ENCODE results near the gene PIK3CD. TPM values are rescaled to one million over a fixed set of nuclear protein-coding genes. Genes with fewer than 3 reads are reported as not detected.

PIK3CD gene
- total RNA-seq, 1 experiment from 2014 or later: 23.1 TPM

- no peak for TF ChIP-seq RELA (CRISPR knock-in tag; IDR thresholded peaks at IDR 0.05; ENCODE audit: borderline replicate concordance)
- TF ChIP-seq, protein P1, sequence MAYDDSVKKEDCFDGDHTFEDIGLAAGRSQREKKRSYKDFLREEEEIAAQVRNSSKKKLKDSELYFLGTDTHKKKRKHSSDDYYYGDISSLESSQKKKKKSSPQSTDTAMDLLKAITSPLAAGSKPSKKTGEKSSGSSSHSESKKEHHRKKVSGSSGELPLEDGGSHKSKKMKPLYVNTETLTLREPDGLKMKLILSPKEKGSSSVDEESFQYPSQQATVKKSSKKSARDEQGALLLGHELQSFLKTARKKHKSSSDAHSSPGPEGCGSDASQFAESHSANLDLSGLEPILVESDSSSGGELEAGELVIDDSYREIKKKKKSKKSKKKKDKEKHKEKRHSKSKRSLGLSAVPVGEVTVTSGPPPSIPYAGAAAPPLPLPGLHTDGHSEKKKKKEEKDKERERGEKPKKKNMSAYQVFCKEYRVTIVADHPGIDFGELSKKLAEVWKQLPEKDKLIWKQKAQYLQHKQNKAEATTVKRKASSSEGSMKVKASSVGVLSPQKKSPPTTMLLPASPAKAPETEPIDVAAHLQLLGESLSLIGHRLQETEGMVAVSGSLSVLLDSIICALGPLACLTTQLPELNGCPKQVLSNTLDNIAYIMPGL (CRISPR knock-in tag; IDR thresholded peaks at IDR 0.05): no peak
Observed at GRCh38 chr1:9606948-9607347, 44.6 kb upstream of the PIK3CD start (continued).

DNA sequence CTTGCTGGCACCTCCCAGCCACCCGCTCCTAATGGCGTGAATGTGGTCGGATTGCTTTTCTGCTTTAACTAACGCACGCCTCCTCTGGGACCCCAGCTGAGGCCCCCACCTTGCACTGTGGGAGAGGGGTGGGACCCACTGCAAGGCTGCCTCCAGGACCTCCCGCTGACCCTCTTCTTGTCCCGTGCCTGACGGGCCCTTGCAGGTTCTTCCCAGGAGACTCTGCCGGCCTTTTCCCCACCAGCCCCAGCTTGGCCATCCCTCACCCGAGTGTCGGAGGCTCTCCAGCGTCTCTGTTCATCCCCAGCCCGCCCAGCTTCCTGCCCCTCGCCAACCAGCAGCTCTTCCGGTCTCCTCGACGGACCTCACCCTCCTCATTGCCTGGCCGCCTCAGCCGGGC, 44.2 kb upstream of the PIK3CD start:
- no peaks in the 10 kb centered on the region for H3K27me3 Mint-ChIP-seq (ENCODE audit: low read depth)
- TF ChIP-seq RORB (CRISPR knock-in tag; IDR thresholded peaks at IDR 0.05) (no peak), NR3C1 (CRISPR knock-in tag; conservative IDR thresholded peaks at IDR 0.05; ENCODE audit: low read depth) (no peak), TEAD4 (CRISPR knock-in tag; IDR thresholded peaks at IDR 0.05) (no peak), ATF3 (CRISPR knock-in tag; conservative IDR thresholded peaks at IDR 0.05) (no peak), FOXK1 (CRISPR knock-in tag; IDR thresholded peaks at IDR 0.05) (no peak), SMAD4 (CRISPR knock-in tag; IDR thresholded peaks at IDR 0.05) (no peak), TEAD1 (CRISPR knock-in tag; IDR thresholded peaks at IDR 0.05) (no peak), JAZF1 (CRISPR knock-in tag; IDR thresholded peaks at IDR 0.05) (no peak)
- TF ChIP-seq, protein P2, sequence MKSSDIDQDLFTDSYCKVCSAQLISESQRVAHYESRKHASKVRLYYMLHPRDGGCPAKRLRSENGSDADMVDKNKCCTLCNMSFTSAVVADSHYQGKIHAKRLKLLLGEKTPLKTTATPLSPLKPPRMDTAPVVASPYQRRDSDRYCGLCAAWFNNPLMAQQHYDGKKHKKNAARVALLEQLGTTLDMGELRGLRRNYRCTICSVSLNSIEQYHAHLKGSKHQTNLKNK (CRISPR knock-in tag; IDR thresholded peaks at IDR 0.05): no peak
- H3K4me3 Mint-ChIP-seq: no peak overlapping the region
- H3K27ac Mint-ChIP-seq: no peak overlapping the region
- peaks cover 13% of the 10 kb centered on the region; the same call in 1 of the 2 replicates for H3K36me3 Mint-ChIP-seq
- H3K4me1 Mint-ChIP-seq: no peaks in the 10 kb centered on the region
- DNase-seq (ENCODE audit: low spot score) (no peak), ATAC-seq (no peak)
- POLR2A ChIA-PET: no interaction called here
- CTCF ChIA-PET: interaction anchor here (1.5 kb wide), 1 partner anchor 8 kb away, joined by 6 read pairs; no protein-coding TSS in a partner anchor
- H3K9me3 Mint-ChIP-seq: no peaks in the 10 kb centered on the region

- no peak overlapping the region for H3K27ac Mint-ChIP-seq
- TF ChIP-seq STAT6 (CRISPR knock-in tag; conservative IDR thresholded peaks at IDR 0.05; ENCODE audit: low read depth): no peak
- no peak for TF ChIP-seq ZNF416 (CRISPR knock-in tag; IDR thresholded peaks at IDR 0.05)
- TF ChIP-seq KAT7 (CRISPR knock-in tag; IDR thresholded peaks at IDR 0.05; ENCODE audit: borderline replicate concordance): no peak
Observed at GRCh38 chr1:9609998-9610397, 41.5 kb upstream of the PIK3CD start.

GRCh38 chr1:9610548-9610947, 41.0 kb upstream of the PIK3CD start:
- Mint-ChIP-seq H3K36me3 (peaks cover 15% of the 10 kb centered on the region; the same call in 1 of the 2 replicates), H3K27ac (no peak overlapping the region), H3K4me3 (no peak overlapping the region), H3K27me3 (ENCODE audit: low read depth) (no peaks in the 10 kb centered on the region), H3K9me3 (no peaks in the 10 kb centered on the region), H3K4me1 (peaks cover 2% of the 10 kb centered on the region; the same call in 1 of the 2 replicates)
- ChIA-PET POLR2A (no interaction called here), CTCF (no interaction called here)
- DNase-seq (ENCODE audit: low spot score): no peak
- no peak for ATAC-seq
- no peak for TF ChIP-seq ARID4B (CRISPR knock-in tag; IDR thresholded peaks at IDR 0.05; ENCODE audit: borderline replicate concordance)
- TF ChIP-seq GABPB1 (CRISPR knock-in tag; IDR thresholded peaks at IDR 0.05): no peak
- TF ChIP-seq, protein P1 (CRISPR knock-in tag; IDR thresholded peaks at IDR 0.05): no peak
- no peak for TF ChIP-seq ZNF671 (CRISPR knock-in tag; IDR thresholded peaks at IDR 0.05)
- TF ChIP-seq IRF2 (CRISPR knock-in tag; IDR thresholded peaks at IDR 0.05; ENCODE audit: borderline replicate concordance, low read depth): no peak
- TF ChIP-seq SMAD3 (CRISPR knock-in tag; IDR thresholded peaks at IDR 0.05; ENCODE audit: borderline replicate concordance): no peak
- TF ChIP-seq ZNF416 (CRISPR knock-in tag; IDR thresholded peaks at IDR 0.05): no peak
- TF ChIP-seq JAZF1 (CRISPR knock-in tag; IDR thresholded peaks at IDR 0.05): no peak
- no peak for TF ChIP-seq ZNF232 (CRISPR knock-in tag; IDR thresholded peaks at IDR 0.05)

More at GRCh38 chr1:9609998-9610397, 41.5 kb upstream of the PIK3CD start:
- no peaks in the 10 kb centered on the region for H3K27me3 Mint-ChIP-seq (ENCODE audit: low read depth)
- H3K4me1 Mint-ChIP-seq: no peaks in the 10 kb centered on the region
- CTCF ChIA-PET: no interaction called here
- no peak for ATAC-seq
- H3K9me3 Mint-ChIP-seq: no peaks in the 10 kb centered on the region
- POLR2A ChIA-PET: no interaction called here
- H3K36me3 Mint-ChIP-seq: peaks cover 15% of the 10 kb centered on the region; the same call in 1 of the 2 replicates
- no peak for DNase-seq (ENCODE audit: low spot score)
- H3K4me3 Mint-ChIP-seq: no peak overlapping the region
